Gastrocnemius medialis (tissue), 4 donors: ENCODE results near the gene MSH3.

Experiments
- POLR2A ChIP-seq, 2 donors: fragments of 450-650 bp; IDR thresholded peaks; one replicate each; pipeline ENCODE4 v1.6.1; 2017; ENCODE audit warnings: antibody characterized with exemption in 2 of 2, mild to moderate bottlenecking in 2 of 2, moderate library complexity in 2 of 2
- TF ChIP-seq, protein P1 (sequence below), 5 experiments: fragments of 450-650 bp in 3 of 5; fragments of 200-600 bp in 2 of 5; sonication (generic) in 2 of 5; IDR thresholded peaks in 4 of 5; conservative IDR thresholded peaks in 1 of 5; 1 replicate in 4 of 5; 2 replicates in 1 of 5; pipeline ENCODE4 v1.5.1; 2016 to 2019; ENCODE audit warnings: antibody characterized with exemption in 5 of 5, mild to moderate bottlenecking in 3 of 5, moderate library complexity in 3 of 5

DNA sequence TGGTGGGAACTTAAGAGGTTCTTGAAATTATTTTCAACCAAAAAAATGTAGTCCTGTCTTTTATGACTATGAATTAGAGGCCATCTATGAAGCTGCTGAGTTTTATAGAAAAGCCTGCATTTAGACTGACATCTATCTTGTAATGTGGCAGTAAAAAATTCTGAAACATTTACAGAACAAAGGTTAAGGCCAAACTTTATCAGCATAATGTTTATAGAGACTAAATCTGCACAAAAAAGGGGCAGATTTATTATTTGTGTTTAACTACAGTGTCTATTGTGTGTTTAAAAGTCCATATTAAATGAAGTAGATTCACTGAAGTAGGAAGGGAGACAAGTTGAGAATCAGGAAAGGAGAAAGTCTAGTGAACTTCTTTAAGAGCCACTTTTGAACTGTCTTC lies 47.1 kb upstream of the MSH3 start:
- TF ChIP-seq, protein P1, sequence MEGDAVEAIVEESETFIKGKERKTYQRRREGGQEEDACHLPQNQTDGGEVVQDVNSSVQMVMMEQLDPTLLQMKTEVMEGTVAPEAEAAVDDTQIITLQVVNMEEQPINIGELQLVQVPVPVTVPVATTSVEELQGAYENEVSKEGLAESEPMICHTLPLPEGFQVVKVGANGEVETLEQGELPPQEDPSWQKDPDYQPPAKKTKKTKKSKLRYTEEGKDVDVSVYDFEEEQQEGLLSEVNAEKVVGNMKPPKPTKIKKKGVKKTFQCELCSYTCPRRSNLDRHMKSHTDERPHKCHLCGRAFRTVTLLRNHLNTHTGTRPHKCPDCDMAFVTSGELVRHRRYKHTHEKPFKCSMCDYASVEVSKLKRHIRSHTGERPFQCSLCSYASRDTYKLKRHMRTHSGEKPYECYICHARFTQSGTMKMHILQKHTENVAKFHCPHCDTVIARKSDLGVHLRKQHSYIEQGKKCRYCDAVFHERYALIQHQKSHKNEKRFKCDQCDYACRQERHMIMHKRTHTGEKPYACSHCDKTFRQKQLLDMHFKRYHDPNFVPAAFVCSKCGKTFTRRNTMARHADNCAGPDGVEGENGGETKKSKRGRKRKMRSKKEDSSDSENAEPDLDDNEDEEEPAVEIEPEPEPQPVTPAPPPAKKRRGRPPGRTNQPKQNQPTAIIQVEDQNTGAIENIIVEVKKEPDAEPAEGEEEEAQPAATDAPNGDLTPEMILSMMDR (IDR thresholded peaks at IDR 0.05 in 4 of 5, conservative IDR thresholded peaks at IDR 0.05 in 1 of 5): no peak
- no peak for TF ChIP-seq POLR2A (IDR thresholded peaks at IDR 0.05)
